Endothelial cell of umbilical vein (primary cell): ENCODE measurements around the gene HSPB6. TPM values are rescaled to one million over a fixed set of nuclear protein-coding genes. Genes with fewer than 3 reads are reported as not detected.

ENCODE experiments used
- BruUV-seq: library from RNA; stranded (reverse); fragments of 400-500 nt; replicated peaks from 2 replicates; lab custom pipeline; 2021; lab: Mats Ljungman, UMichigan
- CTCF ChIA-PET: fragments of 300-600, 350-600 bp; sonication (Branson Sonifier 250); formaldehyde crosslinking; loops from one replicate; lab custom pipeline; 2021; ENCODE audit warnings: antibody characterized with exemption, inconsistent platforms; lab: Charles Lee
- POLR2A ChIA-PET: fragments of 300-600, 350-600 bp; sonication (Branson Sonifier 250); formaldehyde crosslinking; loops from one replicate; lab custom pipeline; 2021; ENCODE audit warnings: antibody characterized with exemption, inconsistent platforms; lab: Charles Lee
- DNase-seq: peaks from one replicate; pipeline ENCODE4 v3.0.0-alpha.2; 2011; ENCODE audit warnings: low read depth, low spot score
- FAIRE-seq: peaks from 2 replicates; lab custom pipeline; 2011; peaks lifted over from hg19 to GRCh38; lab: Jason Lieb, UNC
- H2AFZ ChIP-seq: 2 replicates; pipeline ENCODE4 v1.6.0; 2012; ENCODE audit warnings: low read depth, low read length, control low read depth, inconsistent platforms
- H3K27ac ChIP-seq: 2 replicates; pipeline ENCODE4 v1.5.1; 2011; ENCODE audit warnings: low read depth, mild to moderate bottlenecking, control low read depth, low read length, moderate library complexity; ENCODE audit not compliant: insufficient read depth
- H3K27me3 ChIP-seq, 2 experiments: 2 replicates each; pipeline versions ENCODE4 v1.6.0 to v1.6.1; 2011; ENCODE audit warnings: low read length in 2 of 2, mixed read lengths in 1 of 2; ENCODE audit not compliant: control insufficient read depth in 2 of 2, insufficient read depth in 2 of 2
- H3K36me3 ChIP-seq, 2 experiments: 2 replicates in 1 of 2; 3 replicates in 1 of 2; pipeline ENCODE4 v1.5.1; 2011; ENCODE audit warnings: low read length in 2 of 2, mild to moderate bottlenecking in 1 of 2, moderate library complexity in 1 of 2; ENCODE audit not compliant: control insufficient read depth in 2 of 2, insufficient read depth in 2 of 2; ENCODE audit errors: extremely low read depth in 1 of 2
- H3K4me1 ChIP-seq: 3 replicates; pipeline ENCODE4 v1.5.1; 2011; ENCODE audit warnings: mild to moderate bottlenecking, low read length; ENCODE audit not compliant: control insufficient read depth, insufficient read depth; ENCODE audit errors: extremely low read depth
- H3K4me2 ChIP-seq: 2 replicates; pipeline ENCODE4 v1.6.1; 2011; ENCODE audit warnings: low read length, control low read depth, mixed read lengths; ENCODE audit not compliant: insufficient read depth
- H3K4me3 ChIP-seq, 3 experiments: fragments of 200-600 bp in 1 of 3; sonication (generic), shearing (Covaris generic) in 1 of 3; replicated peaks in 1 of 3; 2 replicates each; pipeline ENCODE4 v1.5.1; 2011 to 2016; ENCODE audit warnings: control low read depth in 3 of 3, low read length in 3 of 3, mild to moderate bottlenecking in 2 of 3, inconsistent platforms in 1 of 3, low read depth in 1 of 3, moderate library complexity in 1 of 3; ENCODE audit not compliant: insufficient read depth in 1 of 3
- H3K79me2 ChIP-seq: 2 replicates; pipeline ENCODE4 v1.6.0; 2012; ENCODE audit warnings: low read length, inconsistent platforms; ENCODE audit not compliant: control insufficient read depth, insufficient read depth
- H3K9ac ChIP-seq: replicated peaks from 2 replicates; pipeline ENCODE3; 2011; ENCODE audit warnings: low read length, control low read depth; ENCODE audit not compliant: insufficient read depth; ENCODE audit errors: extremely low read depth
- H3K9me1 ChIP-seq: replicated peaks from 3 replicates; pipeline ENCODE4 v1.6.0; 2011; ENCODE audit warnings: mild to moderate bottlenecking, low read length; ENCODE audit not compliant: control insufficient read depth, insufficient read depth; ENCODE audit errors: extremely low read depth
- H3K9me3 ChIP-seq: replicated peaks from 2 replicates; pipeline ENCODE4 v1.5.1; 2012; ENCODE audit warnings: low read length, inconsistent platforms; ENCODE audit not compliant: control insufficient read depth, insufficient read depth
- H4K20me1 ChIP-seq: replicated peaks from 2 replicates; pipeline ENCODE3; 2011; ENCODE audit warnings: mild to moderate bottlenecking, low read length; ENCODE audit not compliant: control insufficient read depth, insufficient read depth; ENCODE audit errors: extremely low read depth
- EZH2 ChIP-seq: IDR thresholded peaks from 2 replicates; pipeline ENCODE4 v1.6.1; 2012; ENCODE audit warnings: borderline replicate concordance, low read depth, mild to moderate bottlenecking, moderate library complexity, low read length, inconsistent platforms; ENCODE audit not compliant: severe bottlenecking
- FOS ChIP-seq: IDR thresholded peaks from 2 replicates; pipeline ENCODE4 v1.6.1; 2011; ENCODE audit warnings: mild to moderate bottlenecking, low read length, moderate library complexity, borderline replicate concordance; ENCODE audit not compliant: insufficient read depth
- GATA2 ChIP-seq: IDR thresholded peaks from 2 replicates; pipeline ENCODE4 v1.7.0; 2011; ENCODE audit warnings: low read depth, mild to moderate bottlenecking, moderate library complexity, mixed read lengths, low read length; ENCODE audit not compliant: insufficient read length, insufficient read depth
- JUN ChIP-seq: IDR thresholded peaks from 2 replicates; pipeline ENCODE4 v1.6.1; 2011; ENCODE audit warnings: borderline replicate concordance, low read depth; ENCODE audit not compliant: insufficient read length, insufficient read depth
- MYC ChIP-seq: IDR thresholded peaks from one replicate; pipeline ENCODE4 v1.6.1; 2011; ENCODE audit warnings: mild to moderate bottlenecking, low read depth, low read length
- POLR2A ChIP-seq: IDR thresholded peaks from 2 replicates; pipeline ENCODE4 v1.6.1; 2012; ENCODE audit warnings: low read depth, mild to moderate bottlenecking, control low read depth, low read length
- POLR2AphosphoS5 ChIP-seq: IDR thresholded peaks from 2 replicates; pipeline ENCODE4 v1.6.1; 2012; ENCODE audit warnings: low read depth, mild to moderate bottlenecking, control low read depth, low read length, moderate library complexity; ENCODE audit not compliant: insufficient read depth
- dilution Hi-C: fragments of 300-500 bp; cut with MboI; formaldehyde crosslinking; loops from one replicate; pipeline ENCODE4 v1.15.0; 2019; ENCODE audit warnings: low sequenced_read_pairs; ENCODE audit not compliant: extremely low pct_ligation_motif_present
- intact Hi-C: fragments of 100-400 bp; cut with micrococcal nuclease; formaldehyde crosslinking; loops from one replicate; pipeline ENCODE4 v1.10.0; 2022
- polyA plus RNA-seq, 4 experiments: library from polyadenylated mRNA; depleted of rRNA in 3 of 4; stranded (reverse) in 3 of 4; unstranded in 1 of 4; fragments of >200 nt; gene quantifications; 2 replicates each; pipeline versions ENCODE4 v1.2.1 to v1.2.3, GENCODE V29; 2011 to 2012; ENCODE audit warnings: missing spikeins in 1 of 4
- total RNA-seq: library from RNA; stranded (reverse); gene quantifications from 2 replicates; pipeline ENCODE4 v1.2.3, GENCODE V29; 2021
- TF ChIP-seq, protein P1 (sequence below), 2 donors: IDR thresholded peaks; 1 replicate in 1 of 2; 2 replicates in 1 of 2; pipeline ENCODE4 v1.5.1; 2011; ENCODE audit warnings: low read length in 2 of 2, mild to moderate bottlenecking in 2 of 2, moderate library complexity in 2 of 2, control low read depth in 1 of 2, inconsistent platforms in 1 of 2, low read depth in 1 of 2; ENCODE audit not compliant: insufficient read depth in 1 of 2; ENCODE audit errors: extremely low read depth in 1 of 2
- TF ChIP-seq, protein P2 (sequence below): IDR thresholded peaks from 2 replicates; pipeline ENCODE4 v1.6.1; 2011; ENCODE audit not compliant: insufficient read depth, insufficient read length

HSPB6 gene
- total and polyA plus RNA-seq, 2 donors (not counting 3 experiments of a cell fraction or from before 2014, with no cell fraction given), result 3.4 to 6.2 TPM

DNA sequence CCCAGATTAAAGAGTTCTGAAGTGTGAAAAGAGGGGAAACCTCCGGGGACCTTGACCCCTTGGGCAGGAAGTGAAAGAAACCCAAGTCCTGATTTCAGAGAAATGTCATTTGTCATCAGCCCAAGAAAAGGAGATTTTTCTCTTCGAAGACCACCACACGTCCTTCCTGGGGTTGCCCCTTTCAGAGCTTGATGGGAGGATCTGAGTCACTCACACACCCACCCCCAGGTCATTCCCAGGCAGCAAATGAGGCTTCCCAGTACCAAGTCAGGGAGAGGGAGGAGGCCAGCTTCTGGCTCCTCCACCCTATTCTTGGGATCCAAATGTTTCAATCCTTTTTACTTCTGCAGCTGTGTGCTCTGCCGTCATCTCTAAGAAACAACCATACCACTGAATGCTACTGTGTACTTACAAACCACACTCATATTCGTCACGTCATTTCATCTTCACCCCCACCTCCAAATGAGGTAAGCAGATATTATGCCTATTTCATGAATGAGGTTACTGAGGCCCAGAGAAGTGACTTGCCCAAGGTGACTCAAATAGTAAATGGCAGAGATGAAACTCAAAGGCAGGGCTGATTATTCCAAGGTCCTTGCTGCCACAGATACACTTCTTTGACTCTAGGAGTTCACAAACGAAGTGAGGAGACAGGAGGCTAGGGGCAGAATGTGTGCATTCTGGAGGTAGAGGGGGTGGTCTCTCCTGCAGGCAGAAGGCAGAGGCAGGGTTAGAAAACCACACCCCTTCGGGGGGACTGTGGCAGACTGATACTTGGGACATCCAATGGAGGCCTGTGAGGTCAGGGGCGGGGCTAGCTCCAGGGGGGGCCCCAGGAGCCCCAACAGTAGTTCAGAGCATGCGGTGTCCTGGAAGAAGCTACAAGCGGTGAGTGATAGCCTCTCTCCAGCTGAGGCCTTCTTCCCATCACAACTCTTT, 44.0 kb downstream of the HSPB6 start:
- H2AFZ ChIP-seq, result no peak overlapping the region
- no peak for TF ChIP-seq JUN
- no peak for TF ChIP-seq GATA2
- TF ChIP-seq POLR2AphosphoS5, result no peak
- no peak for TF ChIP-seq POLR2A
- TF ChIP-seq, protein P1, sequence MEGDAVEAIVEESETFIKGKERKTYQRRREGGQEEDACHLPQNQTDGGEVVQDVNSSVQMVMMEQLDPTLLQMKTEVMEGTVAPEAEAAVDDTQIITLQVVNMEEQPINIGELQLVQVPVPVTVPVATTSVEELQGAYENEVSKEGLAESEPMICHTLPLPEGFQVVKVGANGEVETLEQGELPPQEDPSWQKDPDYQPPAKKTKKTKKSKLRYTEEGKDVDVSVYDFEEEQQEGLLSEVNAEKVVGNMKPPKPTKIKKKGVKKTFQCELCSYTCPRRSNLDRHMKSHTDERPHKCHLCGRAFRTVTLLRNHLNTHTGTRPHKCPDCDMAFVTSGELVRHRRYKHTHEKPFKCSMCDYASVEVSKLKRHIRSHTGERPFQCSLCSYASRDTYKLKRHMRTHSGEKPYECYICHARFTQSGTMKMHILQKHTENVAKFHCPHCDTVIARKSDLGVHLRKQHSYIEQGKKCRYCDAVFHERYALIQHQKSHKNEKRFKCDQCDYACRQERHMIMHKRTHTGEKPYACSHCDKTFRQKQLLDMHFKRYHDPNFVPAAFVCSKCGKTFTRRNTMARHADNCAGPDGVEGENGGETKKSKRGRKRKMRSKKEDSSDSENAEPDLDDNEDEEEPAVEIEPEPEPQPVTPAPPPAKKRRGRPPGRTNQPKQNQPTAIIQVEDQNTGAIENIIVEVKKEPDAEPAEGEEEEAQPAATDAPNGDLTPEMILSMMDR (IDR thresholded peaks at IDR 0.05; ENCODE audit: extremely low read depth in 1 of 2, insufficient read depth in 1 of 2, low read depth in 1 of 2, low read length in 2 of 2), result no peak
- TF ChIP-seq MYC, result no peak
- TF ChIP-seq FOS, result no peak
- TF ChIP-seq EZH2, result no peak
- TF ChIP-seq, protein P2, sequence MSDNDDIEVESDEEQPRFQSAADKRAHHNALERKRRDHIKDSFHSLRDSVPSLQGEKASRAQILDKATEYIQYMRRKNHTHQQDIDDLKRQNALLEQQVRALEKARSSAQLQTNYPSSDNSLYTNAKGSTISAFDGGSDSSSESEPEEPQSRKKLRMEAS, result no peak
- no peak overlapping the region for H3K27ac ChIP-seq
- no peak overlapping the region for H3K4me3 ChIP-seq
- H3K36me3 ChIP-seq, result no peaks in the 10 kb centered on the region
- dilution Hi-C loops, result no loop called here
- CTCF ChIA-PET, result interaction anchor here (1.4 to 2.2 kb wide), 3 partner anchors 11 to 18 kb away, joined by 4 to 11 read pairs (median 5); no protein-coding TSS in a partner anchor
- no peaks in the 10 kb centered on the region for H3K9me3 ChIP-seq
- H3K9me1 ChIP-seq, result no peaks in the 10 kb centered on the region
- no peaks in the 10 kb centered on the region for H4K20me1 ChIP-seq
- H3K27me3 ChIP-seq, result no peaks in the 10 kb centered on the region
- no peak overlapping the region for H3K9ac ChIP-seq
- POLR2A ChIA-PET, result no interaction called here
- DNase-seq (no peak), FAIRE-seq (no peak)
- intact Hi-C loops, result no loop called here
- no peak overlapping the region for H3K4me2 ChIP-seq
- no TSS peak for BruUV-seq
- no peaks in the 10 kb centered on the region for H3K79me2 ChIP-seq
- peaks cover 11% of the 10 kb centered on the region for H3K4me1 ChIP-seq
